Skin of body (tissue), 2 donors: ENCODE results near the gene KCNA10. TPM values are rescaled to one million over a fixed set of nuclear protein-coding genes. Genes with fewer than 3 reads are reported as not detected.
A peak's percentile ranks its signal among the peaks of the same experiment; 100 is the strongest.

Experiments used
- DNase-seq: peaks from one replicate; lab custom pipeline; 2025; lab: John Stamatoyannopoulos, UW
- total RNA-seq: library from RNA; depleted of rRNA; stranded (reverse); fragments of >200 nt; gene quantifications from one replicate; pipeline ENCODE4 v1.2.3, GENCODE V29; 2014

Gene KCNA10
- total RNA-seq, result not detected

- no peak for DNase-seq
Observed at GRCh38 chr1:110519125-110519810, at the start of gene KCNA10. KCNA10 (minus strand) TSS chr1:110519175; CDS start chr1:110518787, 388 bp downstream.

- no peak for DNase-seq
Observed at GRCh38 chr1:110566836-110567235, 47.9 kb upstream of the KCNA10 start.

GRCh38 chr1:110565565-110565964 is 46.6 kb upstream of the KCNA10 start:
- DNase-seq, result peak; percentile 1

GRCh38 chr1:110563089-110563488 is 44.1 kb upstream of the KCNA10 start:
- no peak for DNase-seq

GRCh38 chr1:110561596-110561995 is 42.6 kb upstream of the KCNA10 start:
- no peak for DNase-seq

GRCh38 chr1:110559157-110559556 is 40.2 kb upstream of the KCNA10 start:
- DNase-seq, result no peak

GRCh38 chr1:110557481-110557880 is 38.5 kb upstream of the KCNA10 start:
- no peak for DNase-seq

- peak; percentile 40 for DNase-seq
Observed at GRCh38 chr1:110556471-110556807, 37.5 kb upstream of the KCNA10 start.

GRCh38 chr1:110555807-110556470 is 37.0 kb upstream of the KCNA10 start:
- peak; percentile 40 for DNase-seq

GRCh38 chr1:110554871-110555801 is 36.2 kb upstream of the KCNA10 start:
- DNase-seq, result no peak

- DNase-seq, result no peak
Observed at GRCh38 chr1:110551278-110551809, 32.4 kb upstream of the KCNA10 start.

GRCh38 chr1:110549831-110550230 is 30.9 kb upstream of the KCNA10 start:
- DNase-seq, result no peak

- DNase-seq, result no peak
Observed at GRCh38 chr1:110548381-110548780, 29.4 kb upstream of the KCNA10 start.

GRCh38 chr1:110547017-110547416 is 28.0 kb upstream of the KCNA10 start:
- no peak for DNase-seq

- DNase-seq, result no peak
Observed at GRCh38 chr1:110545492-110545891, 26.5 kb upstream of the KCNA10 start.

GRCh38 chr1:110544753-110545152 is 25.8 kb upstream of the KCNA10 start:
- no peak for DNase-seq

- DNase-seq, result no peak
Observed at GRCh38 chr1:110542725-110543124, 23.8 kb upstream of the KCNA10 start.

GRCh38 chr1:110541906-110542395 is 23.0 kb upstream of the KCNA10 start:
- no peak for DNase-seq

GRCh38 chr1:110540891-110541685 is 22.1 kb upstream of the KCNA10 start:
- DNase-seq, result no peak

GRCh38 chr1:110538921-110539320 is 19.9 kb upstream of the KCNA10 start:
- DNase-seq, result no peak

GRCh38 chr1:110538075-110538474 is 19.1 kb upstream of the KCNA10 start:
- DNase-seq, result no peak
